A204.1 (cell line): ENCODE data around the gene GRM4.

Experiments used
- FAIRE-seq: peaks from 2 replicates; lab custom pipeline; 2012; peaks lifted over from hg19 to GRCh38; lab: Jason Lieb, UNC

The GRM4 gene

DNA sequence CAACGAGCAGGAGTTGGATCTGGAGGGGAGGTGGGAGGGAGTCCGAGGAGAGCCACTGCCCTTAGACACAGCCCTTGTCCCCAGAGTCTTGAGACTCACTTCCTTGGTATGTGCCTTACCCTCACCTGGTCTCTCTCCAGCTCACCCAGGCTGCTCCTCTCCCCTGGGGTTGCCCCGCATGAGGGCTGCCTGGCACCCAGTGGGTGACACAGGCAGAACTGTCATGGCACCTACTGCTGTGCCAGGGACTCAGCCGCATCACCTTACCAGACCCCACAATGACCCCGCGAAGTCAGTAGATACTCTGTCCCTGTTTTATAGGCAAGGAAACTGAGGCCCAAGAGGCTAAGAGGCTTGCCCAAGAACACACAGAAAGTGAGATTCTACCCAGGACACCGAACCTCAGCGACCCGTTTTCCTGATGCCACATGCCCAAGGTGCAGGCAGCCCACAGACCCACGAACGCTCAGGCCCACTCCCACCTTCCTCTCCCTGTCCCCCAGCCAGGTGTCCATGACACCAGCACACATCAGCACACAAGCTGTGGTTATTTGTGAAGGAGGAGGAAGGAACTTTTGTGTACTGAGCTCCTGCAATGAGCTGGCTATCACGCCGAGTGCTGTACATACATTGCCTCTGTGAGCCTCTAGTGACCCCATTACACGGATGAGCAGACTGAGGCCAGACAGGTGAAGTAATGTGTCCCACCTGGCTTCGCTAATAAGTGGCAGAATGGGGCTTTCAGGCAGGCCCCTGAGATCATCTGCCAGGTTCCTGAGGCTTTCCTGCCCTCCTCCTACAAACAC lies 168.1 kb downstream of the GRM4 start:
- FAIRE-seq, result no peak

- no peak for FAIRE-seq
These were observed 169.2 kb downstream of the GRM4 start for GRCh38 chr6:33976437-33977360.

DNA sequence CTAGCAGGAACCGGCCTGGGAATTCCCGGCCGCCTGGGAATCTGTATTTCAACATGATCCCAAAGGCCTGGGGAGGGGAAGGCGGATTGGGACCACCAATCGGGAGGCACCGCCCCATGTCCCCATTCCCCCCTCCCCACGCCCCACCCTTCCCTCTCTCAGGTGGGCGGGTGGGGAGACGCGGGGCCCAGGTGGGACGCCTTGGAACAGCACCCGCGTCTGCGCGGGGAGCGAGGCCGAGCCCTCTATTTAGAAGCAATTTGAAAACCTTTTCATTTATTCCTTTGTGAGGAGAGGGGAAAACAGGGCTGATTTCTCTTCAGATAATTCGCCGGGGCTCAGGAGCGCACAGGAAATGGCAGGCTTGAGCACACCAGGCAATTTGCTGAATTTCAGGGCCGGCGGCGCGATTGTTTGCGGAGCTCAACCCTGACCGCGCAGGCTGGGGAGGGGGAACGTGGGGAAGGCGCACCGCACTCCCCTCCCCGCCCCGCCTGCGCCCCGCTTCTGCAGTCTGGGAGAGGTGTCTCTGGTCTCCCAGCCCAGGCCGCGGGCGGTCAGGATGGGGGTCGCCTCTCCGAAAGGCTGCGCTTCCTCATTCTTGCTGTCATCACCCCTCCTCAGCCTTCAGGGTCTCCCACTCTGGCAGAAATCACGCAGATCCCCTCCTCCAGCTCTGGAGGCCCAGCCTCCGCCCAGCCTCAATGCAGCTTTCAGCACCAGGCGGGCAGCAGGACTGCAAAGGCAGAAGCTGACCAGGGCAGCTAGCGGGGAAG lies 170.0 kb downstream of the GRM4 start:
- FAIRE-seq, result no peak

DNA sequence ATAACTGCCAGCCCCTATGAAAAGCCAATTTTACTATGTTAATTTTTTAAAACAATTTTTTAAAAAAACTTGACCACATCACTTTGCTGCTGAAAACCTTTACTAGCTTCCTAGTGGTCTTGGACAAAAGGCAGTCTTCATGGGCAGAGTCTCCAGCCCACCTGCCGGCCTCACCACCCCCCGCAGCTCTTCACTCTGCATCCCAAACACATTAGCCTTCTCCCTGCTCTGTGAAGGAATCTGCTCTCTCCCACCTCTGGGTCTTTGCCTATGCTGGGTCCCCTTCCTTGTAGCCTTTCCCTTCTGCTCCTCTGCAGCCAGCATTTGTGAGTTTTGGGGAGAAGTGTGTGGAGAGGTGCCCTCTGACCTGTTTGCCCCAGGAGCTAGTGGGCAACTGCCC lies 171.4 kb downstream of the GRM4 start:
- no peak for FAIRE-seq

DNA sequence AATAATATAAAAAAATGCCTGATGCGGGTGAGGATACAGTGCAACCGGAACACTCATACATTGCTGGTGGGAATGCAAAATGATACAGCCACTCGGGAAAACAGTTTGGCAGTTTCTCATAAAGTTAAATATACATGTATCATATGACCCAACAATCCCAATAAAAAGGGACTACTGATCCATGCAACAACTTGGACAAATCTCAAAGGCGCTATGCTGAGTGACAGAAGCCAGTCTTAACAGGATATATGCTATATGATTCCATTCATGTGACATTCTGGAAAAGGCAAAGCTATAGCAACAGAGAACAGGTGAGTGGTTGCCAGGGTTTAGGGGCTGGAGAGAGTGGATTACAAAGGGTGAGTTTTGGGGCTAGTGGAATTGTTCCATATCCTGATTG lies 171.9 kb downstream of the GRM4 start:
- FAIRE-seq, result no peak

DNA sequence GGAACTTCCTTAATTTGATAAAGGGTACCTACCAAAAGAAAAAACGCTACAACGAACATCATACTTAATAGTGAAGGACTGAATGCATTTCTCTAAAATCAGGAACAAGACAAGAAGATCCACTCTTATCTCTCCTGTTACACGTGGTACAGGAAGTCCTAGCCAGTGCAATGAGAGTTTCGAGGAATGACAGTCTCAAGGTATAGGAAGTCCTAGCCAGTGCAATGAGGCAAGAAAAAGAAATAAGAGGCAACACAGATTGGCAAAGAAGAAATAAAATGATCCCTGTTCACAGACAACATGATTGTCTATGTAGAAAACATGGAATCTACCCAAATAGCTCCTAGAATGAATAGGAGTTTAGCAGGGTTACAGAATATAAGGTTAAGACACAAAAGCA lies 174.3 kb downstream of the GRM4 start:
- FAIRE-seq, result no peak
